Vagina (tissue), 2 donors: ENCODE results near the gene TRPM5.

Experiments
- POLR2AphosphoS5 ChIP-seq, 2 donors: sonication (generic); formaldehyde crosslinking; IDR thresholded peaks; one replicate each; pipeline ENCODE4 v1.9.0; 2017; ENCODE audit warnings: antibody characterized with exemption in 2 of 2, mild to moderate bottlenecking in 2 of 2, low read depth in 1 of 2; ENCODE audit not compliant: insufficient read depth in 1 of 2
- TF ChIP-seq, protein P1 (sequence below), 3 experiments: fragments of 450-650 bp in 2 of 3; fragments of 200-600 bp in 1 of 3; sonication (generic) in 1 of 3; IDR thresholded peaks; one replicate each; pipeline ENCODE4 v1.5.1; 2017 to 2019; ENCODE audit warnings: antibody characterized with exemption in 3 of 3, mild to moderate bottlenecking in 2 of 3, moderate library complexity in 2 of 3

DNA sequence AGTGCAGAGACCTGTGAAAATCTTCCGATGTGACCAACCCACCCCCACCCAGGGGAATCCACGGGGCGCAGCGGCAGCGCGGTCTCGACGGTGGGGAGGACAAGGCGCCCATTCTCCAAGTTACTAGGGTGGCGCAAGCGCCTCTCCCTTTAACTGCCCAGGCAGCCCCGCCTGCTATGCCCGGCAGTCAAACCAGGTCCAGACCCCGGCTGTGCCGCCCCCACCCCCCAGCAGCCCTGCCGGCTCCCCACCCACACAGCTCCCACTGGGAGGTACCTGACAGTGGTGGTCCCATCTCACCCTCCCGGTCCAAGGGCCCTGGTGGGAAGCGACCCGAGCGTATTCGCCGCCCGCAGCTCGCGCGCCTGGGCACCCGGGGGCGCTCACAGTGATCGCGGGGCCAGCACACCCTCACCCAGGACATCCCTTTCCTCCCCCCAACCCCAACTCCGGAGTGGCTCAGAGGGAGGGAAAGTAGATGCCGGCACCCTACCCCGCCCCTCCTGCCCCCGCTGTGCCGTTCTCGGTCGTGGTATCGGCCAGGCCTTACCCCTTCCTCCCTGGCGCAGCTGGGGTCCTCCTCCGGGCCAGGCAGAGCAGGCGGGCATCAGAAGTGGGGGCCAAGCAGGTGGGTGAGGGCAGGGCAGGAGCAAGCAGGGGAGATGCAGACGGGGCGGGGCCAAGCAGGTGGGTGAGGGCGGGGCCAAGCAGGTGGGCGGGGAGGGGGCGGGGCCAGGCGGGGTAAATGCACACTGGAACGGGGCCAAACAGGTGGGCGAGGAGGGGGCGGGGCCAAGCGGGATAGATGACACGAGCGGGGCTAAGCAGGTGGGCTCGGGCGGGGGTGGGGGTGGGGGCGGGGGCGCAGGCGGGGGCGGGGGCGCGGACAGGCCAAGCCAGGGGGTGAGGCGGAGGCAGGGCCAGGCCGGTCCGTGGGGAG lies at the start of gene TRPM5:
- TF ChIP-seq, protein P1, sequence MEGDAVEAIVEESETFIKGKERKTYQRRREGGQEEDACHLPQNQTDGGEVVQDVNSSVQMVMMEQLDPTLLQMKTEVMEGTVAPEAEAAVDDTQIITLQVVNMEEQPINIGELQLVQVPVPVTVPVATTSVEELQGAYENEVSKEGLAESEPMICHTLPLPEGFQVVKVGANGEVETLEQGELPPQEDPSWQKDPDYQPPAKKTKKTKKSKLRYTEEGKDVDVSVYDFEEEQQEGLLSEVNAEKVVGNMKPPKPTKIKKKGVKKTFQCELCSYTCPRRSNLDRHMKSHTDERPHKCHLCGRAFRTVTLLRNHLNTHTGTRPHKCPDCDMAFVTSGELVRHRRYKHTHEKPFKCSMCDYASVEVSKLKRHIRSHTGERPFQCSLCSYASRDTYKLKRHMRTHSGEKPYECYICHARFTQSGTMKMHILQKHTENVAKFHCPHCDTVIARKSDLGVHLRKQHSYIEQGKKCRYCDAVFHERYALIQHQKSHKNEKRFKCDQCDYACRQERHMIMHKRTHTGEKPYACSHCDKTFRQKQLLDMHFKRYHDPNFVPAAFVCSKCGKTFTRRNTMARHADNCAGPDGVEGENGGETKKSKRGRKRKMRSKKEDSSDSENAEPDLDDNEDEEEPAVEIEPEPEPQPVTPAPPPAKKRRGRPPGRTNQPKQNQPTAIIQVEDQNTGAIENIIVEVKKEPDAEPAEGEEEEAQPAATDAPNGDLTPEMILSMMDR (IDR thresholded peaks at IDR 0.05), result no peak
- no peak for TF ChIP-seq POLR2AphosphoS5 (IDR thresholded peaks at IDR 0.05; ENCODE audit: insufficient read depth in 1 of 2, low read depth in 1 of 2)
